Upper lobe of left lung (tissue), 6 donors: ENCODE data around the gene PEX26. TPM values are rescaled to one million over a fixed set of nuclear protein-coding genes. Genes with fewer than 3 reads are reported as not detected.
"Not testable (repeated sequence)": the region's sequence is repeated elsewhere in the genome, so short reads cannot be mapped to it uniquely, and the experiment has no call there.

Experiments used
- ATAC-seq, 2 donors: fragments of 200-7000 bp; cut with Tn5 transposase; one replicate each; pipeline ENCODE4 v1.9.1; 2022; ENCODE audit warnings: mild to moderate bottlenecking in 2 of 2, moderate library complexity in 2 of 2; ENCODE audit not compliant: low FRiP score in 2 of 2
- DNase-seq, 2 donors: peaks; one replicate each; pipeline ENCODE4 v3.0.0-alpha.2; 2019 to 2020
- H3K27ac ChIP-seq, 4 donors: fragments of 200-600 bp; sonication (generic); one replicate each; pipeline ENCODE4 v1.5.1; 2016 to 2019
- H3K27me3 ChIP-seq, 4 donors: fragments of 200-600 bp; sonication (generic); one replicate each; pipeline ENCODE4 v1.5.1; 2017 to 2019
- H3K36me3 ChIP-seq, 4 donors: fragments of 200-600 bp; sonication (generic); one replicate each; pipeline ENCODE4 v1.5.1; 2016 to 2019
- H3K4me1 ChIP-seq, 4 donors: fragments of 200-600 bp; sonication (generic); one replicate each; pipeline ENCODE4 v1.5.1; 2018 to 2019
- H3K4me3 ChIP-seq, 4 donors: fragments of 200-600 bp; sonication (generic); one replicate each; pipeline ENCODE4 v1.5.1; 2017 to 2019; ENCODE audit warnings: mild to moderate bottlenecking in 2 of 4, moderate library complexity in 1 of 4
- H3K9me3 ChIP-seq, 4 donors: fragments of 200-600 bp; sonication (generic); one replicate each; pipeline ENCODE4 v1.5.1; 2018 to 2019
- EP300 ChIP-seq, 4 donors: sonication (generic); formaldehyde crosslinking; IDR thresholded peaks; one replicate each; pipeline ENCODE4 v1.5.1; 2017; ENCODE audit warnings: antibody characterized with exemption in 4 of 4, control low read depth in 2 of 4
- POLR2A ChIP-seq, 4 donors: fragments of 450-650 bp; IDR thresholded peaks; one replicate each; pipeline ENCODE4 v1.5.1; 2016 to 2017; ENCODE audit warnings: antibody characterized with exemption in 4 of 4, mild to moderate bottlenecking in 2 of 4
- POLR2AphosphoS5 ChIP-seq, 2 donors: sonication (generic); formaldehyde crosslinking; IDR thresholded peaks; one replicate each; pipeline ENCODE4 v1.5.1; 2017; ENCODE audit warnings: antibody characterized with exemption in 2 of 2
- WGBS, 2 donors: methylation state at CpG; one replicate each; pipeline ENCODE4 v1.1.5; 2017 to 2018; 5-methylcytosine and 5-hydroxymethylcytosine counted together
- total RNA-seq, 6 donors: library from RNA; depleted of rRNA in 4 of 6; stranded (reverse); fragments of >200 nt in 4 of 6; gene quantifications; one replicate each; pipeline versions ENCODE4 v1.1.0 to v1.2.1, GENCODE V29; 2016 to 2021
- TF ChIP-seq, protein P1 (sequence below), 6 experiments: fragments of 450-650 bp in 4 of 6; fragments of 200-600 bp in 2 of 6; sonication (generic) in 2 of 6; IDR thresholded peaks; one replicate each; pipeline ENCODE4 v1.5.1; 2016 to 2019; ENCODE audit warnings: antibody characterized with exemption in 6 of 6
- donor health status: DM: no; HTN: no; CAD: no; lungs with moderate emphysema.
- donor health status: DM: no; HTN: yes; CAD: no; lungs with severe emphysema.

The PEX26 gene
- total RNA-seq, 6 donors from 2014 or later = 17.2 to 42.1 (median 32.9) TPM

DNA sequence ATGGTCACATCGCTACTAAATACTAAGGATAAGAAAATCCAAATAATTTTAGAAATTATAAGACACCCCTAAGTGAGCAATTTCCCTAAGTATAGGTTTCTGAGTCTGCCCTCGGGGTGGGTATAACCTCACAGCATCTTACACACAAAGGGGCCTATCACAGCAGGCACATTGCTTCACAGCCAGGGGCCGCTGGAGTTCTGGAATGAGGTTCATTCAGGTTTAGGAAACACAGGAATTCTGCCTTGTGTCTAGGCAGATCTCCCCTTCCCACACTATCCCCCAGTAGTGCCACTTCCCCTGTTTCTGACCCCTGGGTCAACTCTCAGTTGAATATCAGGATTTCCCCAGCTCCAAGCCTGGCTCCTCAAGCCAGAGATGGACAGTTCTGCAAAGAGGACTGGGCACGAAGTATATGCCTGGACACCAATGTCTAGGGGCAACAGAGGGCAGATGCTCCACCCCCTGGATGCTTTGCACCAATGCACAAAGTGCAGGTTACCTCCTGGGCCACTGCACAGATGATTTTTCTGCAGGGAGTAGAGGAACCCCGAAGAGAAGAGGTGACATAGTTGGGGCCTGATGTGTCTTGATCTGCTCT lies 44.3 kb downstream of the PEX26 start:
- Histone ChIP-seq H3K36me3 (peaks cover 0 to 5% (median 2%) of the 10 kb centered on the region in 4 donors), H3K27me3 (no peaks in the 10 kb centered on the region), H3K27ac (no peak overlapping the region), H3K4me3 (no peak overlapping the region), H3K4me1 (no peaks in the 10 kb centered on the region), H3K9me3 (no peaks in the 10 kb centered on the region)
- 88 to 94% methylated on average over 4 to 5 of the region's 5 CpGs for WGBS, 2 donors
- DNase-seq (no peak), ATAC-seq (no peak)
- no peak for TF ChIP-seq POLR2A (IDR thresholded peaks at IDR 0.05)
- TF ChIP-seq, protein P1, sequence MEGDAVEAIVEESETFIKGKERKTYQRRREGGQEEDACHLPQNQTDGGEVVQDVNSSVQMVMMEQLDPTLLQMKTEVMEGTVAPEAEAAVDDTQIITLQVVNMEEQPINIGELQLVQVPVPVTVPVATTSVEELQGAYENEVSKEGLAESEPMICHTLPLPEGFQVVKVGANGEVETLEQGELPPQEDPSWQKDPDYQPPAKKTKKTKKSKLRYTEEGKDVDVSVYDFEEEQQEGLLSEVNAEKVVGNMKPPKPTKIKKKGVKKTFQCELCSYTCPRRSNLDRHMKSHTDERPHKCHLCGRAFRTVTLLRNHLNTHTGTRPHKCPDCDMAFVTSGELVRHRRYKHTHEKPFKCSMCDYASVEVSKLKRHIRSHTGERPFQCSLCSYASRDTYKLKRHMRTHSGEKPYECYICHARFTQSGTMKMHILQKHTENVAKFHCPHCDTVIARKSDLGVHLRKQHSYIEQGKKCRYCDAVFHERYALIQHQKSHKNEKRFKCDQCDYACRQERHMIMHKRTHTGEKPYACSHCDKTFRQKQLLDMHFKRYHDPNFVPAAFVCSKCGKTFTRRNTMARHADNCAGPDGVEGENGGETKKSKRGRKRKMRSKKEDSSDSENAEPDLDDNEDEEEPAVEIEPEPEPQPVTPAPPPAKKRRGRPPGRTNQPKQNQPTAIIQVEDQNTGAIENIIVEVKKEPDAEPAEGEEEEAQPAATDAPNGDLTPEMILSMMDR (IDR thresholded peaks at IDR 0.05) = no peak
- no peak for TF ChIP-seq EP300 (IDR thresholded peaks at IDR 0.05)
- no peak for TF ChIP-seq POLR2AphosphoS5 (IDR thresholded peaks at IDR 0.05)

DNA sequence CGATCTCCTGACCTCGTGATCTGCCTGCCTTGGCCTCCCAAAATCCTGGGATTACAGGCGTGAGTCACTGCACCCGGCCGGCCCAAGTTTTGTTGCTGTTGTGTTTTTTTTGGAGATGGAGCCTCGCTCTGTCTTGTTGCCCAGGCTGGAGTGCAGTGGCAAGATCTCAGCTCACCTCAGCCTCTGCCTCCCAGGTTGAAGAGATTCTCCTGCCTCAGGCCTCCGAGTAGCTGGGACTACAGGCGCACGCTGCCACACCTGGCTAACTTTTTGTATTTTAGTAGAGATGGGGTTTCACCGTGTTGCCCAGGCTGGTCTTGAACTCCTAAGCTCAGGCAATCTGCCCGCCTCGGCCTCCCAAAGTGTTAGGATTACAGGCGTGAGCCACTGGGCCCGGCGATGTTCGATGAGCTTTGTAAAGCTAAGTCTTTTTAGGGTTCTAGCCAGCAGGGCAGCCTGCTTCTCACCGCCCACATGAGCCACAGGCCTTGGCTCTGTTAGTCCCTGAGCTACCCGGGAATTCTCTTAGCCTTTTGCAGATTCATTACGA lies 45.8 kb downstream of the PEX26 start:
- H3K27me3 ChIP-seq, H3K4me1 ChIP-seq, H3K9me3 ChIP-seq, H3K36me3 ChIP-seq, H3K27ac ChIP-seq, H3K4me3 ChIP-seq, DNase-seq, ATAC-seq: not testable (repeated sequence)
- 97% methylated on average over 16 to 19 of the region's 19 CpGs for WGBS, 2 donors

DNA sequence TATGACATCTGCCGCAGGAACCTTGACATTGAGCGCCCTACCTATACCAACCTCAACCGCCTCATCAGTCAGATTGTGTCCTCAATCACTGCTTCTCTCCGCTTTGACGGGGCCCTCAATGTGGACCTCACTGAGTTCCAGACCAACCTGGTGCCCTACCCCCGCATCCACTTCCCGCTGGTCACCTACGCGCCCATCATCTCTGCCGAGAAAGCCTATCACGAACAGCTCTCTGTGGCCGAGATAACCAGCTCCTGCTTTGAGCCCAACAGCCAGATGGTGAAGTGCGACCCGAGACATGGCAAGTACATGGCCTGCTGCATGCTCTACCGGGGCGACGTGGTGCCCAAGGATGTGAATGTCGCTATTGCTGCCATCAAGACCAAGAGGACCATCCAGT lies 48.8 kb downstream of the PEX26 start:
- no peak for ATAC-seq
- 97 to 98% methylated on average over 18 of the region's 18 CpGs for WGBS, 2 donors

DNA sequence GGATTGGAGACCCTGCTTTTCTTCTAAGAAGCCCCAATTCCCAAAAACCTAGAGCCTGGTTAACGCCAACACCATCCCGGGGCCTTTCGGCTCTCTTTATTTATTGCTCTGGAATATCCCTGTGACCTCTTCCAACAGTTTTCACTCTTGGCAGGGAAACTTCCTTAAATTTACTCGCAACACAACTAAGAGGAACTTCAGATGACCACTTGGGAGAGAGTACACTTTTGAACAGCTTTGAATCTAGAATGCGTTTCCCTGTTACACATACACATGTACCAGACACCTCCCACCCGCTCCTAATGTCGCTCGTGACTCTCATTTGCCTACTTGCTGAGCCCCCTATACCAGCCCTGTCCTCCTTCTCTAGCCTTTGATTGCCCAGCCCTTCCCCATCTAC lies 52.2 kb downstream of the PEX26 start:
- Histone ChIP-seq H3K4me1 (no peaks in the 10 kb centered on the region), H3K27ac (no peak overlapping the region), H3K9me3 (no peaks in the 10 kb centered on the region), H3K4me3 (no peak overlapping the region), H3K36me3 (peaks cover 0 to 5% (median 2%) of the 10 kb centered on the region in 4 donors), H3K27me3 (no peaks in the 10 kb centered on the region)
- WGBS, 2 donors = 79 to 88% methylated on average over 8 of the region's 8 CpGs
- ATAC-seq (no peak), DNase-seq (no peak)
- TF ChIP-seq, protein P1 (IDR thresholded peaks at IDR 0.05) = no peak
- no peak for TF ChIP-seq POLR2AphosphoS5 (IDR thresholded peaks at IDR 0.05)
- no peak for TF ChIP-seq EP300 (IDR thresholded peaks at IDR 0.05)
- no peak for TF ChIP-seq POLR2A (IDR thresholded peaks at IDR 0.05)

More for the DNA sequence above, 48.8 kb downstream of the PEX26 start:
- no peaks in the 10 kb centered on the region for H3K9me3 ChIP-seq
- TF ChIP-seq EP300 (IDR thresholded peaks at IDR 0.05) = no peak
- TF ChIP-seq, protein P1 (IDR thresholded peaks at IDR 0.05) = no peak
- no peak for TF ChIP-seq POLR2A (IDR thresholded peaks at IDR 0.05)
- TF ChIP-seq POLR2AphosphoS5 (IDR thresholded peaks at IDR 0.05) = no peak
- no peak overlapping the region for H3K4me3 ChIP-seq
- no peaks in the 10 kb centered on the region for H3K4me1 ChIP-seq
- peaks cover 0 to 5% (median 2%) of the 10 kb centered on the region in 4 donors for H3K36me3 ChIP-seq
- no peak for DNase-seq
- H3K27me3 ChIP-seq = no peaks in the 10 kb centered on the region
- no peak overlapping the region for H3K27ac ChIP-seq

DNA sequence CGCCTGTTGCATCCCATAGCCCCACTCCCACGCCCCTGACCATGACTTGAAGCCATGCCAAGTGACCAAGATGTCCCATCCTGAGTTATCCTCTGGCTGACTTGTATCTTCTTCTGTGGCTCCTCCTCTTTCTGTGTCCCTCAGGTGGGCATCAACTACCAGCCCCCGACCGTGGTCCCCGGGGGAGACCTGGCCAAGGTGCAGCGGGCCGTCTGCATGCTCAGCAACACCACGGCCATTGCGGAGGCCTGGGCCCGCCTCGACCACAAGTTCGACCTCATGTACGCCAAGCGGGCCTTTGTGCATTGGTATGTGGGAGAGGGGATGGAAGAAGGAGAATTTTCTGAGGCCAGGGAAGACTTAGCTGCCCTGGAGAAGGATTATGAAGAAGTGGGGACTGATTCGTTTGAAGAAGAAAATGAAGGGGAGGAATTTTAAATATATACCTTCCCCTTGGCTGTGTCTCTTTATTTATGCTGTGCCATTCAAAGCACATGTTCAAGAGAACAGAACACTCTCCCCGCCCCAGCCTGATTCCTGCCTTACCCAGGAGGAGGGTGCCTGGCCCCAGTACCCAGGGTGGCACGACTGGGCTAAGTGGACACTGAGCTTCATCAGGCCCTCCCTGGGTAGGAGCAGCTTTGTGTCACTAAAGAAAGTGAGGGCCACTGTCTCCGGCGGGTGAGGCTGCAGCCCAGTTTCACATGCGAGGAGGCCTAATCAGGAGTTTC lies 53.1 kb downstream of the PEX26 start:
- no peak overlapping the region for H3K27ac ChIP-seq
- H3K4me1 ChIP-seq = no peaks in the 10 kb centered on the region
- WGBS, 2 donors = 95 to 97% methylated on average over 20 of the region's 20 CpGs
- H3K9me3 ChIP-seq = no peaks in the 10 kb centered on the region
- H3K36me3 ChIP-seq = peaks cover 0 to 5% (median 2%) of the 10 kb centered on the region in 4 donors
- DNase-seq (peak in 1 of 2 donors; percentile 78), ATAC-seq (no peak)
- TF ChIP-seq POLR2A (IDR thresholded peaks at IDR 0.05) (no peak), EP300 (IDR thresholded peaks at IDR 0.05) (no peak), POLR2AphosphoS5 (IDR thresholded peaks at IDR 0.05) (no peak)
- TF ChIP-seq, protein P1 (IDR thresholded peaks at IDR 0.05) = no peak
- H3K4me3 ChIP-seq = no peak overlapping the region
- no peaks in the 10 kb centered on the region for H3K27me3 ChIP-seq
